ENCODE measurements around the gene SV2B.

Gene SV2B

DNA sequence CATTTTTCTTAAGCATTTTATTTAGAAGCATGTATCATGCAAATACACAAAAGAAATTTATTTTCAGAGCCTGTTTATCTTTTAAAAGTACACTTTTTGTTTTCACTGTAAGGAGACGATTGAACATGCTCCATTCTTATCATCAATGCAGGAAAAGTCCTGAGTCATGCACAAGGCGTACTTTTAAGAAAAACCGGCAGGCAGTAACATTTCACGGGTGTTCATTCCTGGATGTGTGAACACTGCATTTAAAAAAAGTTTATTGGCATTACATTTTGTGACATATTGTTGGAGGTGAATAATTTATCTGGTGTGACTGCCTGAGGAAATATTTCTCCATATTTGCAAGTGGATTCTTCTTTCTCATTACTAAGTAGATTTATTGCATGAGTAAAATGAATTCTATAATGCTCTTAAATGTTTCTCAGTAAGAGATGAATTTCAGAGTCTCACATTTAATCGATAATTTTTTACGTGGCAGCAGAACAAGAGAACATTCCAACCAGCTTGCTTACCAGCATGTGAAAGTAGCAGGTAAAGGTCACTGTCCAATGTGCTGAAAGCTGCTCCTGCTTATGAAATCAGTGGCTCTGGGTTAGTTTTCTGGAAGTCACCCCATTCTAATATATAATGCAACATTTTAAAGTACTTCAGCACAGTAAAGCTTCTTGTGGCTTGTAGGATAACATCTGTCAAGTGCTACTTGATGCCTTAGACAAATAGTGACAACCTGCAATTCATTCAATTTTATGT lies 87.0 kb downstream of the SV2B start:
- no peak for TF ChIP-seq SIN3A (IDR thresholded peaks at IDR 0.05; ENCODE audit: borderline replicate concordance, insufficient read depth, low read length)
- TF ChIP-seq, protein P1, sequence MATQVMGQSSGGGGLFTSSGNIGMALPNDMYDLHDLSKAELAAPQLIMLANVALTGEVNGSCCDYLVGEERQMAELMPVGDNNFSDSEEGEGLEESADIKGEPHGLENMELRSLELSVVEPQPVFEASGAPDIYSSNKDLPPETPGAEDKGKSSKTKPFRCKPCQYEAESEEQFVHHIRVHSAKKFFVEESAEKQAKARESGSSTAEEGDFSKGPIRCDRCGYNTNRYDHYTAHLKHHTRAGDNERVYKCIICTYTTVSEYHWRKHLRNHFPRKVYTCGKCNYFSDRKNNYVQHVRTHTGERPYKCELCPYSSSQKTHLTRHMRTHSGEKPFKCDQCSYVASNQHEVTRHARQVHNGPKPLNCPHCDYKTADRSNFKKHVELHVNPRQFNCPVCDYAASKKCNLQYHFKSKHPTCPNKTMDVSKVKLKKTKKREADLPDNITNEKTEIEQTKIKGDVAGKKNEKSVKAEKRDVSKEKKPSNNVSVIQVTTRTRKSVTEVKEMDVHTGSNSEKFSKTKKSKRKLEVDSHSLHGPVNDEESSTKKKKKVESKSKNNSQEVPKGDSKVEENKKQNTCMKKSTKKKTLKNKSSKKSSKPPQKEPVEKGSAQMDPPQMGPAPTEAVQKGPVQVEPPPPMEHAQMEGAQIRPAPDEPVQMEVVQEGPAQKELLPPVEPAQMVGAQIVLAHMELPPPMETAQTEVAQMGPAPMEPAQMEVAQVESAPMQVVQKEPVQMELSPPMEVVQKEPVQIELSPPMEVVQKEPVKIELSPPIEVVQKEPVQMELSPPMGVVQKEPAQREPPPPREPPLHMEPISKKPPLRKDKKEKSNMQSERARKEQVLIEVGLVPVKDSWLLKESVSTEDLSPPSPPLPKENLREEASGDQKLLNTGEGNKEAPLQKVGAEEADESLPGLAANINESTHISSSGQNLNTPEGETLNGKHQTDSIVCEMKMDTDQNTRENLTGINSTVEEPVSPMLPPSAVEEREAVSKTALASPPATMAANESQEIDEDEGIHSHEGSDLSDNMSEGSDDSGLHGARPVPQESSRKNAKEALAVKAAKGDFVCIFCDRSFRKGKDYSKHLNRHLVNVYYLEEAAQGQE (IDR thresholded peaks at IDR 0.05; ENCODE audit: insufficient read depth in 1 of 2, low read depth in 2 of 2, low read length in 2 of 2), result peak; percentile 85 to 96
- TF ChIP-seq FOXP2 (optimal IDR thresholded peaks at IDR 0.05; ENCODE audit: borderline replicate concordance, extremely low read depth, extremely low read length, insufficient read depth), result no peak
- no peak for TF ChIP-seq POLR2AphosphoS5 (IDR thresholded peaks at IDR 0.05; ENCODE audit: low read depth, low read length)
- TF ChIP-seq TAF1 (IDR thresholded peaks at IDR 0.05; ENCODE audit: borderline replicate concordance, insufficient read depth, low read length), result no peak

DNA sequence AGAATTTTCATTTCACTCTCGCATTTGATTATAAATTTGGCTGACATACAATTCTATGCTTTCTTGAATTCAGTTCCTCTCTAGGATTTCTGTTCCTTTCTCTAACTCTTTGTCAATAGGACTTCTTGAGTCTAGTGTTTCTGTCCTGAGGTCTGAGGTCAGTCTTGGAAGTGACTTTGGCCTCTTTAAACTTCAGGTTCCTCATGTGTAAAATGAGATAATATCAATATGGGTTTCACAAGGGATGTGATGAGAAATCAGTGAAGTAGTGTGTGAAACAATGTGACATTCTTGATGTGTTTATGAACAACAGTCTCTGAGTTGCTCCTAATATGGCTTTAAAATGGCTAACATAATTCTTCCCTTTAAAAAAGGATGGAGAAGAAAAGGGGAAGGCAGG lies 92.2 kb downstream of the SV2B start:
- TF ChIP-seq, protein P1 (IDR thresholded peaks at IDR 0.05; ENCODE audit: insufficient read depth in 1 of 2, low read depth in 2 of 2, low read length in 2 of 2), result no peak
- TF ChIP-seq FOXP2 (optimal IDR thresholded peaks at IDR 0.05; ENCODE audit: borderline replicate concordance, extremely low read depth, extremely low read length, insufficient read depth) (no peak), TAF1 (IDR thresholded peaks at IDR 0.05; ENCODE audit: borderline replicate concordance, insufficient read depth, low read length) (no peak), POLR2AphosphoS5 (IDR thresholded peaks at IDR 0.05; ENCODE audit: low read depth, low read length) (no peak), SIN3A (IDR thresholded peaks at IDR 0.05; ENCODE audit: borderline replicate concordance, insufficient read depth, low read length) (no peak)

DNA sequence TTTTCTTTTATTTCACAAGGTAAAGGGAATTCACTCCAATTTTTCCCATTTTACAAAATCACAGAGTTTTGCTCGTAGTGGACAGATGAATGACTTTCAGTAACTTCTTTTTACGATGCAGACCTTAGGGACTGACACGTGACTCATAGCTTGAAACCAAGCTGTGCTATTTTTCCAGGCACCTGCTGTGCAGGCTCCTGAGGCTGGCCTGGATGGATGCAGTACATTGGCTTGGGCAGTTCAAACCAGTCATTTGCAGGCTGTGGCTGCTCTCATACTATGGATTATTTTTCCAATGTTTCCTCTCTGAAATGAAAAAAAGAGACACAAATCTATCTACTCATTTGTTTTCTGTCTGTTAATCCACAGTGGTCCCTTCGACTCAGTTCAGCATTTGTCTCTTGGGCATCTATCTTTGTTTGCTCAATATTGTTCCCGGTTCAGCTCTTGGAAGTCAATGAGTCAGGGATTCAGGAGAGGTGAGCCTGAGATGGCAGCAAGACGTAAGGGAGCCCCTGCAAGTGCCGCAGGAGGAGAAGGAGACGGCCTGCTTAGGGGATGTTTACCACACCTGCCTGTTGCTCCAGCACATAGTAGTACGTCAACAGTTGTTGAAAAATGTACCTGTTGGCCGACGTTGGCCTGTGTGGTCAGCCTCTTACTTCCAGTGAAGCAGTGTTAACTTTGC lies 92.8 kb downstream of the SV2B start:
- TF ChIP-seq SIN3A (IDR thresholded peaks at IDR 0.05; ENCODE audit: borderline replicate concordance, insufficient read depth, low read length), result no peak
- TF ChIP-seq POLR2AphosphoS5 (IDR thresholded peaks at IDR 0.05; ENCODE audit: low read depth, low read length), result no peak
- no peak for TF ChIP-seq FOXP2 (optimal IDR thresholded peaks at IDR 0.05; ENCODE audit: borderline replicate concordance, extremely low read depth, extremely low read length, insufficient read depth)
- TF ChIP-seq, protein P1 (IDR thresholded peaks at IDR 0.05; ENCODE audit: insufficient read depth in 1 of 2, low read depth in 2 of 2, low read length in 2 of 2), result no peak
- no peak for TF ChIP-seq TAF1 (IDR thresholded peaks at IDR 0.05; ENCODE audit: borderline replicate concordance, insufficient read depth, low read length)

DNA sequence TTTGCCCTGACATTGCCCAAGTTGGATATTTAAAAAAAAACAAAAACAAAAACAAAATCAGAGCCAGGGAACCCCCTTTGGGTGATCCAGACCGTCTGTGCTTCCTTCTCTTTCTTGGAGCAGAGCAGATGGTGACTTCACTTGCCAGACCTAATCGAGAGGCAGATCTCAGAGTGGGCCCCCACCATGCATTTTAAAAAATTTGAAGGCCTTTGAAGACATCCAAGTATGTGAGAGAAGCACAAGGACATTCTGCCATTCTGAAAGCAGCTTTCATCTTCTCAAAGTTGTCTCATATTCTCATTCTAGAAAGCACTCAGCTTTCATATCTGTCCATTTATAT lies 93.3 kb downstream of the SV2B start:
- TF ChIP-seq FOXP2 (optimal IDR thresholded peaks at IDR 0.05; ENCODE audit: borderline replicate concordance, extremely low read depth, extremely low read length, insufficient read depth) (no peak), POLR2AphosphoS5 (IDR thresholded peaks at IDR 0.05; ENCODE audit: low read depth, low read length) (no peak), SIN3A (IDR thresholded peaks at IDR 0.05; ENCODE audit: borderline replicate concordance, insufficient read depth, low read length) (no peak), TAF1 (IDR thresholded peaks at IDR 0.05; ENCODE audit: borderline replicate concordance, insufficient read depth, low read length) (no peak)
- TF ChIP-seq, protein P1 (IDR thresholded peaks at IDR 0.05; ENCODE audit: insufficient read depth in 1 of 2, low read depth in 2 of 2, low read length in 2 of 2), result no peak

All from PFSK-1 (cell line).